ENCODE results near the gene ABHD12. TPM values are rescaled to one million over a fixed set of nuclear protein-coding genes. Genes with fewer than 3 reads are reported as not detected.

ABHD12 gene
- total and polyA plus RNA-seq, 2 donors (not counting 1 experiment from before 2014, with no cell fraction given): 9.6 to 28.3 TPM

GRCh38 chr20:25280574-25281535 is 109.8 kb downstream of the ABHD12 start:
- CTCF ChIA-PET: interaction anchor here (0.6 to 1.6 kb wide), 3 partner anchors 107 to 118 kb away, joined by 3 to 7 read pairs (median 3); no protein-coding TSS in a partner anchor
- intact Hi-C loops (cut with micrococcal nuclease): loop anchor here (5.0 kb wide), 1 partner anchor 34 kb away; the partner anchor contains the start of gene PYGB
- no peak overlapping the region for H3K27ac Mint-ChIP-seq
- H3K79me2 ChIP-seq (ENCODE audit: control insufficient read depth, insufficient read depth, low read length): no peaks in the 10 kb centered on the region
- H3K4me1 ChIP-seq (ENCODE audit: control insufficient read depth in 2 of 2, insufficient read depth in 2 of 2, low read length in 2 of 2): peaks cover 25 to 33% of the 10 kb centered on the region in 2 donors
- H3K27ac ChIP-seq (ENCODE audit: low read length in 2 of 2): no peak overlapping the region
- no peak overlapping the region for H3K4me3 ChIP-seq (ENCODE audit: control extremely low read depth in 1 of 5, extremely low read depth in 1 of 5, insufficient read depth in 1 of 5, low read depth in 2 of 5, low read length in 4 of 5)
- DNase-seq (no peak), ATAC-seq (ENCODE audit: low read depth) (no peak)
- no peaks in the 10 kb centered on the region for H4K20me1 ChIP-seq (ENCODE audit: control insufficient read depth, insufficient read depth, low read length, poor library complexity, severe bottlenecking)
- no peak overlapping the region for H3K9ac ChIP-seq (ENCODE audit: low read length)
- POLR2A ChIA-PET: interaction anchor here (0.8 to 1.6 kb wide), 4 partner anchors 29 to 223 kb away, joined by 3 to 5 read pairs (median 3); partner anchors contain the start of gene ACSS1
- H3K27me3 Mint-ChIP-seq: no peaks in the 10 kb centered on the region
- peaks cover 0 to 38% of the 10 kb centered on the region in 2 experiments for H3K36me3 ChIP-seq (replicated peaks in 1 of 2; ENCODE audit: control extremely low read depth in 1 of 2, control insufficient read depth in 1 of 2, extremely low read depth in 1 of 2, insufficient read depth in 2 of 2, low read length in 1 of 2)
- 98% methylated on average over 30 of the region's 33 CpGs for WGBS (ENCODE audit: insufficient coverage)
- H3K4me3 Mint-ChIP-seq: no peak overlapping the region
- H2AFZ ChIP-seq (ENCODE audit: insufficient read depth, low read depth, low read length, poor library complexity, severe bottlenecking): no peak overlapping the region
- no peaks in the 10 kb centered on the region for H3K9me3 Mint-ChIP-seq (ENCODE audit: insufficient read depth)
- H3K4me2 ChIP-seq (replicated peaks; ENCODE audit: low read depth, low read length, poor library complexity, severe bottlenecking): peak overlapping the region; percentile 57
- peaks cover 29% of the 10 kb centered on the region for H3K4me1 Mint-ChIP-seq
- H3K9me3 ChIP-seq (ENCODE audit: control extremely low read depth in 1 of 3, control insufficient read depth in 2 of 3, insufficient read depth in 1 of 3, low read length in 2 of 3): no peaks in the 10 kb centered on the region
- TF ChIP-seq CTCF (IDR thresholded peaks at IDR 0.05) (no peak), EZH2 (IDR thresholded peaks at IDR 0.05; ENCODE audit: borderline replicate concordance, insufficient read depth, low read depth, low read length, poor library complexity, severe bottlenecking) (no peak)
- no peaks in the 10 kb centered on the region for H3K27me3 ChIP-seq (replicated peaks in 1 of 4; ENCODE audit: control extremely low read depth in 1 of 4, control insufficient read depth in 3 of 4, insufficient read depth in 4 of 4, low read length in 3 of 4)
